IMR-90 (cell line): Measurements from ENCODE around the gene ODAM.

Source experiments
- BHLHE40 ChIP-seq: fragments of 150-350 bp; IDR thresholded peaks from 2 replicates; pipeline ENCODE4 v1.6.1; 2016; ENCODE audit warnings: mild to moderate bottlenecking, low read depth, low read length
- CEBPB ChIP-seq: IDR thresholded peaks from 2 replicates; pipeline ENCODE4 v1.6.1; 2012; ENCODE audit warnings: low read depth, low read length, improper control_type of control experiment
- CHD1 ChIP-seq: IDR thresholded peaks from 2 replicates; pipeline ENCODE4 v1.6.1; 2012; ENCODE audit warnings: low read depth, low read length, improper control_type of control experiment
- FOS ChIP-seq: fragments of 150-350 bp; IDR thresholded peaks from 2 replicates; pipeline ENCODE4 v1.6.1; 2016; ENCODE audit warnings: low read depth, low read length
- MAFK ChIP-seq: IDR thresholded peaks from 2 replicates; pipeline ENCODE4 v1.6.1; 2012; ENCODE audit warnings: low read depth, low read length, improper control_type of control experiment
- MXI1 ChIP-seq: IDR thresholded peaks from 2 replicates; pipeline ENCODE4 v1.6.1; 2012; ENCODE audit warnings: low read depth, mild to moderate bottlenecking, low read length, moderate library complexity, borderline replicate concordance
- NFE2L2 ChIP-seq: fragments of 150-350 bp; IDR thresholded peaks from 2 replicates; pipeline ENCODE4 v1.6.1; 2016; ENCODE audit warnings: low read depth, mild to moderate bottlenecking, low read length
- POLR2A ChIP-seq: IDR thresholded peaks from 2 replicates; pipeline ENCODE4 v1.6.1; 2012; ENCODE audit warnings: mild to moderate bottlenecking, low read depth, low read length
- RAD21 ChIP-seq: IDR thresholded peaks from 2 replicates; pipeline ENCODE4 v1.6.1; 2012; ENCODE audit warnings: low read length, improper control_type of control experiment
- RFX5 ChIP-seq: IDR thresholded peaks from 2 replicates; pipeline ENCODE4 v1.8.0; 2012; ENCODE audit warnings: low read depth, mild to moderate bottlenecking, low read length, moderate library complexity
- SMC3 ChIP-seq: fragments of 150-350 bp; IDR thresholded peaks from 2 replicates; pipeline ENCODE4 v1.6.1; 2016; ENCODE audit warnings: low read depth, mild to moderate bottlenecking, antibody characterized with exemption, low read length, moderate library complexity
- TF ChIP-seq, protein P1 (sequence below): conservative IDR thresholded peaks from 2 replicates; pipeline ENCODE4 v1.5.1; 2012; ENCODE audit warnings: mild to moderate bottlenecking, low read depth, low read length, improper control_type of control experiment
- TF ChIP-seq, protein P2 (sequence below): fragments of 150-350 bp; IDR thresholded peaks from 2 replicates; pipeline ENCODE4 v1.6.1; 2017; ENCODE audit warnings: mild to moderate bottlenecking, antibody characterized with exemption, low read length, low read depth

DNA sequence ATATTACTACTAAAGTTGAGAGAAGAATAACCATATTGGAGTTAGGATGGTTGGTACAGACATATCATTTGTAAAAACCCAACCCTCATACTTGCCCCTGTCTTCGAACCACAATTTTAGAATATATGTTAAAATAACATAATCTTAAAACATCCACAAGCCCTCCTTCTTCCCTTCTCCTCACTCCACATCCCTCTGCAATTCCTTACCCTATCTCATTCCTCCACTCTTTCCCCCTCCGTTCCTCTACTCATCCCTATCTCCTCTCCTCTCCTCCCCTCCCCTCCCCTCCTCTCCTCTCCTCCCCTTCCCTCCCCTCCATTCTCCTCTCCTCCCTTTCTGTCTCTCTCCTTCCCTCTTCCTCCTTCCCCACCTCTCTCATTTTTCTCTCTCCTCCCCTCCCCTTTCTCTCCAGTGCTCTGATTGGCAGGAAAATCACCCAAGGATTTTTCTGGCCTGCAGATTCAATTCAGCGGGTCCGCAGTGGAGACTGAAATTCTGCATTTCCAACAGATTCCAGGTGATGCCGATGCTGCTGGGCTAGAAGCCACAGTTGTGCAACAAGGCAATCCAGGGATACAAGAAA, 17.4 kb upstream of the ODAM start:
- TF ChIP-seq, protein P1, sequence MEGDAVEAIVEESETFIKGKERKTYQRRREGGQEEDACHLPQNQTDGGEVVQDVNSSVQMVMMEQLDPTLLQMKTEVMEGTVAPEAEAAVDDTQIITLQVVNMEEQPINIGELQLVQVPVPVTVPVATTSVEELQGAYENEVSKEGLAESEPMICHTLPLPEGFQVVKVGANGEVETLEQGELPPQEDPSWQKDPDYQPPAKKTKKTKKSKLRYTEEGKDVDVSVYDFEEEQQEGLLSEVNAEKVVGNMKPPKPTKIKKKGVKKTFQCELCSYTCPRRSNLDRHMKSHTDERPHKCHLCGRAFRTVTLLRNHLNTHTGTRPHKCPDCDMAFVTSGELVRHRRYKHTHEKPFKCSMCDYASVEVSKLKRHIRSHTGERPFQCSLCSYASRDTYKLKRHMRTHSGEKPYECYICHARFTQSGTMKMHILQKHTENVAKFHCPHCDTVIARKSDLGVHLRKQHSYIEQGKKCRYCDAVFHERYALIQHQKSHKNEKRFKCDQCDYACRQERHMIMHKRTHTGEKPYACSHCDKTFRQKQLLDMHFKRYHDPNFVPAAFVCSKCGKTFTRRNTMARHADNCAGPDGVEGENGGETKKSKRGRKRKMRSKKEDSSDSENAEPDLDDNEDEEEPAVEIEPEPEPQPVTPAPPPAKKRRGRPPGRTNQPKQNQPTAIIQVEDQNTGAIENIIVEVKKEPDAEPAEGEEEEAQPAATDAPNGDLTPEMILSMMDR, result no peak
- TF ChIP-seq POLR2A, result no peak
- no peak for TF ChIP-seq RAD21
- TF ChIP-seq CHD1, result no peak
- TF ChIP-seq MXI1, result no peak
- no peak for TF ChIP-seq NFE2L2
- TF ChIP-seq RFX5, result no peak
- no peak for TF ChIP-seq MAFK
- TF ChIP-seq BHLHE40, result no peak
- no peak for TF ChIP-seq FOS
- TF ChIP-seq, protein P2, sequence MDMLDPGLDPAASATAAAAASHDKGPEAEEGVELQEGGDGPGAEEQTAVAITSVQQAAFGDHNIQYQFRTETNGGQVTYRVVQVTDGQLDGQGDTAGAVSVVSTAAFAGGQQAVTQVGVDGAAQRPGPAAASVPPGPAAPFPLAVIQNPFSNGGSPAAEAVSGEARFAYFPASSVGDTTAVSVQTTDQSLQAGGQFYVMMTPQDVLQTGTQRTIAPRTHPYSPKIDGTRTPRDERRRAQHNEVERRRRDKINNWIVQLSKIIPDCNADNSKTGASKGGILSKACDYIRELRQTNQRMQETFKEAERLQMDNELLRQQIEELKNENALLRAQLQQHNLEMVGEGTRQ, result no peak
- no peak for TF ChIP-seq CEBPB
- no peak for TF ChIP-seq SMC3
